Panc1 (cell line): ENCODE results near the gene SPDYE6.

Source experiments
- POLR2AphosphoS5 ChIP-seq: IDR thresholded peaks from 2 replicates; pipeline ENCODE4 v1.6.1; 2012; ENCODE audit warnings: mild to moderate bottlenecking, low read depth, low read length, moderate library complexity
- TF ChIP-seq, protein P1 (sequence below), 2 experiments: IDR thresholded peaks; 2 replicates each; pipeline ENCODE4 v1.6.1; 2011 to 2012; ENCODE audit warnings: low read depth in 2 of 2, control low read depth in 1 of 2, low read length in 1 of 2, mild to moderate bottlenecking in 1 of 2, moderate library complexity in 1 of 2; ENCODE audit not compliant: insufficient read depth in 1 of 2
- TF ChIP-seq, protein P2 (sequence below): fragments of 450-650 bp; IDR thresholded peaks from 2 replicates; pipeline ENCODE4 v1.5.1; 2017; ENCODE audit warnings: mild to moderate bottlenecking

DNA sequence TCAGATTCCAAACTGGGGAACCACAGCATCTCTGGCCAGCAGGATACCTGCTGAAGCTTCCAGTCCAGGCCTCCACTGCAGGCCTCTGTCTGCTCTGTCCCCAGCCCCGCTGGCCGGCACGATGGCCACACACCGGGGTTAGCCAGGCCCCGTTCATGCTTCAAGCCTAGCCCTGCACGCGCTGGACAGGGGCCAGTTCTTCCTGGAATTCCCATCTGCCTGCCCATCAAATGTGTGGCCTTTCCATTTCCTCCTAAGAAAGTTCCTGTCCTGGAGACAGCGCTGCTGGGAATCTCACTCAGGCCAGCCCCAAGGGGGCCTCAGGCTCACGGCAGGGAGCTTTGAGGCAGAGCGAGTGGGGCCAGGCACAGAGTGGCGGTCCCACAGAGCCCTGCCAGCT is 51.6 kb downstream of the SPDYE6 start:
- TF ChIP-seq, protein P1, sequence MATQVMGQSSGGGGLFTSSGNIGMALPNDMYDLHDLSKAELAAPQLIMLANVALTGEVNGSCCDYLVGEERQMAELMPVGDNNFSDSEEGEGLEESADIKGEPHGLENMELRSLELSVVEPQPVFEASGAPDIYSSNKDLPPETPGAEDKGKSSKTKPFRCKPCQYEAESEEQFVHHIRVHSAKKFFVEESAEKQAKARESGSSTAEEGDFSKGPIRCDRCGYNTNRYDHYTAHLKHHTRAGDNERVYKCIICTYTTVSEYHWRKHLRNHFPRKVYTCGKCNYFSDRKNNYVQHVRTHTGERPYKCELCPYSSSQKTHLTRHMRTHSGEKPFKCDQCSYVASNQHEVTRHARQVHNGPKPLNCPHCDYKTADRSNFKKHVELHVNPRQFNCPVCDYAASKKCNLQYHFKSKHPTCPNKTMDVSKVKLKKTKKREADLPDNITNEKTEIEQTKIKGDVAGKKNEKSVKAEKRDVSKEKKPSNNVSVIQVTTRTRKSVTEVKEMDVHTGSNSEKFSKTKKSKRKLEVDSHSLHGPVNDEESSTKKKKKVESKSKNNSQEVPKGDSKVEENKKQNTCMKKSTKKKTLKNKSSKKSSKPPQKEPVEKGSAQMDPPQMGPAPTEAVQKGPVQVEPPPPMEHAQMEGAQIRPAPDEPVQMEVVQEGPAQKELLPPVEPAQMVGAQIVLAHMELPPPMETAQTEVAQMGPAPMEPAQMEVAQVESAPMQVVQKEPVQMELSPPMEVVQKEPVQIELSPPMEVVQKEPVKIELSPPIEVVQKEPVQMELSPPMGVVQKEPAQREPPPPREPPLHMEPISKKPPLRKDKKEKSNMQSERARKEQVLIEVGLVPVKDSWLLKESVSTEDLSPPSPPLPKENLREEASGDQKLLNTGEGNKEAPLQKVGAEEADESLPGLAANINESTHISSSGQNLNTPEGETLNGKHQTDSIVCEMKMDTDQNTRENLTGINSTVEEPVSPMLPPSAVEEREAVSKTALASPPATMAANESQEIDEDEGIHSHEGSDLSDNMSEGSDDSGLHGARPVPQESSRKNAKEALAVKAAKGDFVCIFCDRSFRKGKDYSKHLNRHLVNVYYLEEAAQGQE (IDR thresholded peaks at IDR 0.05; ENCODE audit: insufficient read depth in 1 of 2, low read depth in 2 of 2, low read length in 1 of 2): no peak
- TF ChIP-seq, protein P2, sequence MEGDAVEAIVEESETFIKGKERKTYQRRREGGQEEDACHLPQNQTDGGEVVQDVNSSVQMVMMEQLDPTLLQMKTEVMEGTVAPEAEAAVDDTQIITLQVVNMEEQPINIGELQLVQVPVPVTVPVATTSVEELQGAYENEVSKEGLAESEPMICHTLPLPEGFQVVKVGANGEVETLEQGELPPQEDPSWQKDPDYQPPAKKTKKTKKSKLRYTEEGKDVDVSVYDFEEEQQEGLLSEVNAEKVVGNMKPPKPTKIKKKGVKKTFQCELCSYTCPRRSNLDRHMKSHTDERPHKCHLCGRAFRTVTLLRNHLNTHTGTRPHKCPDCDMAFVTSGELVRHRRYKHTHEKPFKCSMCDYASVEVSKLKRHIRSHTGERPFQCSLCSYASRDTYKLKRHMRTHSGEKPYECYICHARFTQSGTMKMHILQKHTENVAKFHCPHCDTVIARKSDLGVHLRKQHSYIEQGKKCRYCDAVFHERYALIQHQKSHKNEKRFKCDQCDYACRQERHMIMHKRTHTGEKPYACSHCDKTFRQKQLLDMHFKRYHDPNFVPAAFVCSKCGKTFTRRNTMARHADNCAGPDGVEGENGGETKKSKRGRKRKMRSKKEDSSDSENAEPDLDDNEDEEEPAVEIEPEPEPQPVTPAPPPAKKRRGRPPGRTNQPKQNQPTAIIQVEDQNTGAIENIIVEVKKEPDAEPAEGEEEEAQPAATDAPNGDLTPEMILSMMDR: no peak
- no peak for TF ChIP-seq POLR2AphosphoS5
